Measurements from ENCODE around the gene PLEKHG3.

PLEKHG3 gene

DNA sequence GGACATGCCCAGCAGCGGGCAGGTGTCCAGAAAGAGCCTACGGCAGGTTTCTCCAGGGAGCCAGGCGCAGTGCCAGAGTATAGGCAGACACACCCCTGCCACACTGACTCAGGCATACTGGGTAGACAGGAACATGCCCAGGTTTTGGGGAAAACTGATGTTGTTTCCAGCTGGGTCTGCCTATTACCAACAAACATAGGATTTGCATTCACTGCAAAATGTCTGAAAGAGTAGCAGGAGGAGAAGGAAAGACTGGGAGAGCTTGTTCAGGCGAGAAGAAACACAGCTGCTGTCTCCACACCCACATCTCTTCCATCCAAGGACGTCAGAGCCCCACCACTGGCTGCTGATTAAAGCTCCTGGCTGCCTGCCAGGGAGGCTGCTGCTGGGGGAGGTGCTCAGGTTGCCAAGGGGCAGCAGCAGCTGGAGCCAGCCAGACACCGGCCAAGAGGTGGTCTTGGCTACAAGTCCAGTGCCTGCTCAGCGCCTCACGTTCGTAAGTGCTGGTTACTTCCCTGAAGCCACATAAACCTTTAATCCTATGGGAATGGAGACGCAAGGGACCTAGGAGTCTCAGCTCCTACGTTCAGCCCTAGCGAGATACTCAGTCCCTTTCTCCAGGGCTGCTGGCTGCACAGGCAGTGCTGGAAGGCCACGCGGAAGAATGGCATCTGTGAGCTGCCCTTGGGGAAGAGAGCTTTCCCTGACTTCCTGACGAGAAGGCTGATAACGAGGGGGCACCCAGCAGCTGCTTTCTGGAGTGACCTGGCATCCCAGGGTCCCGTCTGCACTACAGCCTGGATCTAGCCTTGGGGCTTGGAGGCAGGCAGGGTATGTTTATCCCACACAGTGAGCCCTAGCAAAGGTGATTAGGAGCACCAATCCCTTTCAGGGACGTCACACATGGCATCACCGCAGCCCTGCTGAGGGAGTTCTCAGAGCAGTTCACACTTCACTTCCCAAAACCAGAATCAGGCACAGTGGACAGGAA lies 58.1 kb downstream of the PLEKHG3 start:
- peak in 1 of 3 donors; percentile 16 for DNase-seq (ENCODE audit: low read depth in 2 of 3, low spot score in 1 of 3)

DNA sequence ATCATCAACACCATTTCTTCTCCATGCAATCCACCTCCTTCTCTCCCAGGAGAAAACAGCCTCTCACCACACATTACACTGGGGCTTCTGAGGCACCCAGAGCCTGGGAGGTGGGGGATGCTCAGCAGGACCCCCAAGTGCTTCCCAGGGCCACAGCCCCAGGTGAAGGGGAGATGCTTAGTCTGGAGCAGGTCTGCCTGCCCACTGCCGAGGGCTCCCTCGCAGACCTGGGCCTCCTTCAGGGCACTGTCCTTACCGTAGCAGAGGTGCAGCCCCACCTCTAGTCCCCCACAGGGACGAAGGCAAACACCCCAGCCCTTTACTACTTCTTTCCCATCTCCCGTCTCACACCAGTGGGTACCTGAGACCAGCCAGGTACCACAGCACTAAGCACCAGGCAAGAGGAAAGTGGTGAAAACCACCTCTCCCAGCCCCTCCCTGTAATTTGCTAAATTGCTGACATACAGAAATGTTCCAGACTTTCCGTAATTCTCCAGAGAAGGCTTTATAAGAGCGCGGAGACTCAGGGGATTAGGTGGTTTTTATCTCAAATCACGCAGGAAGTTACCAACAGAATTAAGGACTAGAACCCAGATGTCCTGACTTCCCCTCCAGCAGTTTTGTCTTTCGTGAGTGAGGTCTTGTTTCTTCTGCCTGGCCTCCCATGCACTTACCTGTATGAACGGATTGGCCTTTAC lies 59.0 kb downstream of the PLEKHG3 start:
- DNase-seq (ENCODE audit: low read depth in 2 of 3, low spot score in 1 of 3), result no peak

DNA sequence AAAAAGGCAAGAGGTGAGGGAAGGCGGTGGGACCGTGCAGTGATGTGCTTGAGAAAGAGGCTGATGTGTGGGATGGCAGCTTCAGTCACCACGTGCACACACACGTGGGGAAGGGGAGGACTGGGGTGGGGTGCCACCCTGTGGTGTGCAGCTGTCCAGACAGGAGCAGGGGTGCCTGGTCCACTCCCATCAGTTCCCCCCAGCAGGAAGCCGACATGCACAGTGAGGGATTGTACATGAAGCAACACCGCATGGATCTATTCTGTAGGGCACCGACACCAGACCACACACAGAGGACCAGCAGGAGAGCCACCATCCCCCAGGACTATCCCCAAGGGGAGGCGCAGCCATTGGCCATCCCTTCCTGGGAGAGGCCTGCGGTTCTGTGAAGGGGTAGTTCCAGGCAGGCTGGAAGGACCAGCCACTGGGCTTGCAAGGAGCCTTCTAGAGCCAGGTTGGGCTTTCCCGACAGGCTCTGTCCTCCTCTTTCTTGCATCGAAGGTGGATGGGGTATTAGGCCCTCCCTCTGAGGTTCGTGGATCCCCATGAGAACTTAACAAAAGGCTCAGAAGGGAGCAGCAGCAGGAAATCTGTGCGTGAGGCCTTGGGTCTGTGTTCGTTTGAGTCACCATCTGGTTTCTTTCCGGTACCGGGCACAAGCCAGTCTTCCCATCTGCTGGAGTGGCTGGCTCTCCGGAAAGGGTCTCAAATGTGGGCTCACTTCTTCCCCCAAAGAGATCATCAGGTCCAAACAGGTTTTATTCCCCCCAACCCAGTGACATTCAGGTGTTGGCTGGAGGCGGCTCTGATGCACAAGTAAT lies 59.8 kb downstream of the PLEKHG3 start:
- no peak for DNase-seq (ENCODE audit: low read depth in 2 of 3, low spot score in 1 of 3)

DNA sequence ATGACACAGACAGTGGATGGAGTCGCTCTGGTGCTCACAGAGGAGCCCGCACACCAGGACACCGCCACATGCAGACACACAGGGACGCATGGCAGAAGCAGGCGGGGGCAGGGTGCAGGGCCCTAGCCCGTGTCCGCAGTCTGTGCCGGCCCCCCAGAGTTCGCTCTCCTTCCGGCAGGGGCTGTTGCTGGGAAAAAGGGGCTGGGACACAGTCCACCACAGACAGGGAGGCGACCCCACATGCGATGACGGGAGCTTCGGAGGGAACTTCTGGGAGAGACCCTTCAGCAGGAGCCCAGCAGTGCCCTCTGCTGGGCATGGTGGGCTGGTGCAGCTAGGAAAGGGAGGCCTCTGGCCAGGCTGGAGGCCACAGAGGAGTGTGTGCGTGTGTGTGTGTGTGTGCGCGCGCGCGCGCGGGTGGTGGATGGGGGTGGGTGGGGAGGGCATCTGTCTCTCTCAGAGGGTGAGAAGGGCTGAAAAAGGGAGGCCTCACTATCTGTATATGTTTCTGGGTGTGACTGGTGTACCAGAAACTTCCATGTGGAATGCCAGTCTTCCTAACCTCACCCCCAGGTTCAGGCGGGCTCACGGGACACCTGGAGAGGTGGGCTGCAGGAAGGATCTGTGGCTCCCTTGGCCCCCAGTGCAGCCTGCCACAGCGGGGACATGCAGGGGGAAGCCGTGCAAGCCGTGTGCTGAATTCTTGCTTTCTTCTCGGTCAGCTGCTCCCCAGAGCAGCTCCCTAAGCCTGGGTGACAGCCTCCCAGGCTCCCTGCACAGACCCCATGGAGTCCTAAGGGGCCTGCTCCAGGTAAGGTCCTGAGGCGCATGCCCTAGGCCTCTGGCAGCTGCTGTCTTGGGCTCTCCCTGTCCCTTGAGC lies 60.7 kb downstream of the PLEKHG3 start:
- DNase-seq (ENCODE audit: low read depth in 2 of 3, low spot score in 1 of 3), result peak; percentile 44 to 72 (median 51)

DNA sequence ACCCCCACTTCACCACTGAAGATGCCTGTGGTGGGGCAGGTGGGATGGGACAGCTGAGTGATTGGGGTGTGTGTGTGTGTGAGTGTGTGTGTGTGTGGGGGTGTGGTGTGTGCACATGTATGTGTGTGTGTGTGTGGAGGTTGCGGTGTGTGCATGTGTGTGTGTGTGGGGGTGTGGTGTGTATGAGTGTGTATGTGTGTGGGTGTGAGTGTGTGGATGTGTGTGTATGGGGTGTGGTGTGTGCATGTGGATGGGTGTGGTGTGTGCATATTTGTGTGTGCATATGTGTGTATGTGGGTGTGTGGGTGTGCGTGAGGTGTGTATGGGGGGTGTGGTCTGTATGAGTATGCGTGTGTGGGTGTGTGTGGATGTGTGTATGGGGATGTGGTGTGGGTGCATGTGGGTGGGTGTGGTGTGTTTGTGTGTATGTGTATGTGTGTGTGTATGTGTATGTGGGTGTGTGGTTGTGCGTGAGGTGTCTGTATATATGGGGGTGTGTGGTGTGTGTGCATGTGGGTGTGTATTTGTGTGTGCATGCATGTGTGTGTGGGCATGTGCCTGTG lies 61.6 kb downstream of the PLEKHG3 start:
- no peak for DNase-seq (ENCODE audit: low read depth in 2 of 3, low spot score in 1 of 3)

DNA sequence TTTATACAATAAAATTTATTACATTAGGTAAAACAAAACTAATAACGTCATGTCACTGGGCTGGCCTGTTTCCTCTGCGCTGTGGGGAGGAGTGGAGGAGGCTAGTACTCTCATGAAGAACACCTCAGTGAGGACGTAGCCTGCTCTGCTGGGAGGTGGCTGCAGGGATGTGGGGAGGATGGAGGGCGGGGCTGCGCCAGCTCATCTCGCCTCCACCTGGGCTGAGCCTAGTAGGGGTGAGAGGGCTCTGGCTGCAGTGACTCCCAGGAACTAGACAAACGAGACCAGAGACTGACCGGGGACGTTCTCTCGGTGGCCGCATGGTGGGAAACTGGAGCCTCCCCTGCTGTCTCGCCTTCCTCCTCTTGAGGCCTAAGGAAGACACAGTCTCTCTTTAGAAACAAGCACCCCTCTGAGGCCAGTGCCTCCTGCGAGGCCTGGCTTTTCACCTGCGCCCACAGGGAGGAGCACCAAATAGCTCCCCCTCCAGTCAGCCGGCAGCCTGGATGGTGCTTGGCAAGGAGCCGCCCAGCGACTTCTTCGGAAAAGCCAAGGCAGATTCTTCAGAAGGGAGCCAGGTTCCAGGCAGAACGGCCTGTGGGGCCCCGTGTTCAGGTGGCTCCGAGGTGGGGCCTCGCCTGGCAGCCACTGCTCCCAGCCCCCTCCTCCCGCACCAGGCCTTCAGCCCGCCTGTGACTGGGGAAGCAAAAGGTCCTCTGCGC lies 62.4 kb downstream of the PLEKHG3 start:
- DNase-seq (ENCODE audit: low read depth in 2 of 3, low spot score in 1 of 3), result no peak

DNA sequence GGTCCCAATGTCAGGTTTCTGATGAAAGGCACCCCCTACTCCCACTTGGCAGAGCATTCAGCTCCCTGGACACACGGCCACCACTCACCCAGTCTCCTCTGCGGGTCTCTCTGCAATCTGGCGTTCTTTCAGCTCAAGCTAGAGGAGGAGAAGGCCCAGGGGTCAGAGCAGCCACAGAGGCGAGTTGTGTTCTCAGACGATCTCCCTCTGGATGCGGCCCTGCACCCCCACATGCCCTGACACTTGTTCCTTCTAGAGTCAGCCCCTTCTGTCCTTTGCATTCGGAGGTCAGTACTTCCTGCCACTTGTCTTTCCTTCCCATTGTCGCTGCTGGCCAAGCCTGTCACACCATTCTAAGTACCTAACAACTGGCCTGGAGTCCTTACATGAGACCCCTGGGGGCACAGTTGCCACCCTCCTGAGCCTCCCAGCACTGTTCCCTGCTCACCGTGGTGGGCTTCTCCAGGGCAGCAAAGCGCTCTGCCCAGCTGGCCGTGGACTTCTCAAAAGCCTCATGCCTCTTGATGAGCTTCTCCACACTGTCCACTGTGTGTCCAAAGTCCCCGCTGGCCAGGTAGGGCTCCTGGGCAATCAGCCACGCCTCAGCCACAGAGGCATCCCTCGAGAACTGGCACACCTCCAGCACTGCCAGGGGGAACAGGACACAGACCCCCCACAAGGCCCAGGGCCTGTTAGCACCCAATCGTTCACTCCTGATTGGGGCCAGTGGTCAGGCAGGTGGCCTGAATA lies 63.2 kb downstream of the PLEKHG3 start:
- no peak for DNase-seq (ENCODE audit: low read depth in 2 of 3, low spot score in 1 of 3)

DNA sequence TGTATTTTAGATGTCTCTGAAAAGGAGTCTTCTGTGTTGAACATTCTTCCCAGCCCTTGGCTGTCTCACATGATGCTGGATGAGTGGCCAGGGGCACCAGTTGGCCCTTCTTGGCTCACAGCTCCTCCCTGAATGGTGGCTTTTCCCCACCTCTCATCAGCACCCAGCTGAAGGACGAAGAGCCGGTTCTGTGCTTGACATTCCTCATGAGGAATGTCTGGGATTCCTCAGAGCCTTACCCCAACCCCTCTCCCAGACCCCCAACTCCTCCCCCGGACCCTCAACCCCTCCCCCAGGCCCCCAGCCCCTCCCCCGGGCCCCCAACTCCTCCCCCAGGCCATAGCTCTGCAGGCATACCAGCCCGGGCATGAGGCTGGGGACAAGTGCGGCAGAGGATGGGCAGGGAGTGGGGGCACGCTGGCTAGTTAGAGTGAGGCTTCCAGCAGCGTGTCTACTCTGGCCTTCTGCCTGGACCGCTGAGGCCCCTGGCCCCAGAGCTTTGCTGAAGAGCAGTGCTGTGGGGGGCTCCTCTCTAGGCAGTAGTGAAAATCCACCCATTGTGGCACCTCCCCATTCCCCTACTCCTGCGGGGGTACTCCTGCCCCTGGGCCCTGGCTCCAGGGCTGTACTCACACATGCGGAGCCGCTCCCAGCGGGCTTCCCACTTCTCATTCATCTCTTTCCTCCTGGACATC lies 64.3 kb downstream of the PLEKHG3 start:
- no peak for DNase-seq (ENCODE audit: low read depth in 2 of 3, low spot score in 1 of 3)

DNA sequence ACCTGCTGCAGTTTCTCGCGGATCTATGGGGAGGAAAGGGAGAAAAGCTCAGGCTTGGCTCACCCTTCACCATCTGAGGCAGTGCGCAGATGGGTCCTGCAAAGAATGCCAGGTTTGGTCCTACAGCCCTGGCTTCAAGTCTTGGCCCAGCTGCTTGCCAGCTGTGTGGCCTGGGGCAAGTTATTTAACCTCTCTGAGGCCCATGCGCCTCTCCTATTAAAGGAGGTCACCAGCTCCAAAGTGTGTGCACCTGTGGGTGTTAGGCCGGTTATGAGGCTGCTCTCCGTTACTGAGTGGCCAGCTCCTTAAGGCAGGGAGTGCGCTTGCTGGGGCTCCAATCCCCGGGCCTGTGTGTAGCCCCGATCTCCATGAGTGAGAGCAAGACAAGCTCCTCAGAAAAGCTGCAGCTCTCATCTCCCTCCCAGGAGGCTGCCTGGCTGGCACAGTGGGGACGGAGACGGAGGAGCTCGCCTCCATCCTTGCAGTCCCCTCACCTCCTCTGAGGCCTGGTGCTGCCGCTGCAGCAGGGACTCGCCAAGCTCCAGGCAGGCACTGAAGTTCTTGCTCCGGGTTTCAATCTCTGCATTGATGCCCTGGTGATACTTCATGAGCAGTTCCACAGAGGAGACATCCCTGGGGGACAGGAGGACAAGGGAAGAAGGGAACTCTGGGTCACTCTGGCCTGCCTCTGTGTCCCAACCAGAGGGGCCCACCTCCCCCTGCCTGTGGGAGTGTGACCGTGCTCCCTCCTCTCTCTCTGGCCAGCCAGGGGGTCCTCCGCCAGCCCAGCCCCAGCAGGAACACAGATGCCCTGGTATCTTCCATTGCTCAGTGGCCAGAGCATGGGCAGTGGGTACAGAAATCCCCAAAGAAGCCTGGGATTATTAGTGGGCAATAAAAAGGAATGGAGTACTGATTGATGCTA lies 65.1 kb downstream of the PLEKHG3 start:
- no peak for DNase-seq (ENCODE audit: low read depth in 2 of 3, low spot score in 1 of 3)

DNA sequence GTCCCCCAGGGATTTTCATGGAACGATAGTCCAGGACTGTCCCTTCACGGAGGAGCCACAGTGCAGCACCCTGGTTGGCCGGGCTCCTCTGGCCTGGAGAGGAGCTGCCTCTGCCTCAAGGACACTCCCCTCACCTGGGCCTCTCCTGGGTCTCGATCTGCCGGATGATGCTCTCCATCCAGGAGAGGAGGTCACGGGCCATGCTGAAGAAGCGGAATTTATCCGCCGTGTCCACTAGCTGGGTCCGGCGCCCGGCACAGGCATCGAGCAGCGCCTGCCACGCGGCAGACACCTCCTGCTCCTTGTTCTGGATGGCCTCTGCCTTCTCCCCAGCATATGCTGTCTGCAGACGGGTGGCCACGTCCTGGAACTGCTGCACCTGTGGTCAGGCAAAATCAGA lies 66.5 kb downstream of the PLEKHG3 start:
- DNase-seq (ENCODE audit: low read depth in 2 of 3, low spot score in 1 of 3), result no peak

DNA sequence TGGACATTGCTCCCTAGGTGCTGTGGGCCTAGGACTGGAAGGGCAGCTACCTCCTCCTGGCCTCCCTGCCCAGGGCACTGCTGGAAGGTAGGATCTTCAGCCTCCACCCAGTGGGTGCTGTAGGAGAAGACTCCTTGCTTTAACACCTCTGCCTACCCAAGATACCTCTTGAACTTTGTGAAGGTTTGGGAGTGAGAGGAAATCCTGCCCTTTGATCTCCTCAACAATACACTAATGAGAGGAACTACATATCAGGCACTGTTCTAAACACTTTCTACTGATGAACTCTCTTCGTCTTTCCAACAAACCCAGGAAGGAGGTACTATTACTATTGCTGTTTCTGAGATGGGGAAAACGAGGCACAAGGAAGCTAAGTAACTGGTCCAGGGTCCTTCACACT lies 66.9 kb downstream of the PLEKHG3 start:
- DNase-seq (ENCODE audit: low read depth in 2 of 3, low spot score in 1 of 3), result no peak

DNA sequence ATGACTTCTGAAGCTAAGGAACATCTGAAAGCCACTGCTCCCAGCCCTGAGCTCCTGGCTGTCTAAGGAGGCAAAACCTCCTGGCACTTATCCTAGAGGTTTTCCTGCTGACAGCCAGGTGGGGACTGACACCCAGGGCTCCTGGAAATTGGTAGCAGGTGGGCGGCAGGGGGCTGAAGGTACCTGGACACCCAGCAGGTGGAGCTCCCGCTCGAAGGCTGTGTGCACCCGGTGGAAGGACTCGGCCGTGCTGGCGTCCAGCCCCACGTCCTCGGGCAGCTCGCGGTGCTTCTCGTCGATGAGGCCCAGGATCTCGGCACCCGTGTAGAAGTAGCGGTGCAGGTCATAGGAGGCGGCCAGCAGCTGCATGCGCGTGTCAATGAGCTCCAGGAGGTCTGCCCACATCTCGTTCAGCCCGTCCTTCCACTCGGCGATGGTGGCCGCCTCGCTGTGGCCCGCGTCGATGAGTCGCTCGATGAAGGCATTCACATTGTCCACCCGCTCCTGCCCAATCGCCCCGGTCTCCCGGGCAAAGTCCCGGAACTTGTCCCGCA lies 68.2 kb downstream of the PLEKHG3 start:
- no peak for DNase-seq (ENCODE audit: low read depth in 2 of 3, low spot score in 1 of 3)

DNA sequence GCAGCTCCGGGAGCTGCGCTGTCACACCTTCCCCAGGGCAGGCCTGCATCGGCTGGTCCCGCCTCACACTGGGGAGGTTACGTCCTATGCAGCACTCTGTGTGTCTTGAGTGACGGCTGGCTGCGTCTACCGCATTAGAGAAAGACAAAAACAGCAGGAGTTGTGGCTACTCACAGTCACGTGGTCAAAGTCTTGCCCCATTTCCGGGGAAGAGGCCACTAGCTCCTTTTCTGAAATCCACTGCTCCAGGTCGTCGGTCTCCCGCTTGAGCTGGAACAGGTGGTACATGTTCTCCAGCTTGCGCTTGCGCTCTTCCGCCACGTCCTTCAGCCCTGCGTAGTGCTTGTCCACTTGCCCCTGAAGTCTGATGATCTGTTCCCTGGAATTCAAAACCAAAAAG lies 68.8 kb downstream of the PLEKHG3 start:
- no peak for DNase-seq (ENCODE audit: low read depth in 2 of 3, low spot score in 1 of 3)

DNA sequence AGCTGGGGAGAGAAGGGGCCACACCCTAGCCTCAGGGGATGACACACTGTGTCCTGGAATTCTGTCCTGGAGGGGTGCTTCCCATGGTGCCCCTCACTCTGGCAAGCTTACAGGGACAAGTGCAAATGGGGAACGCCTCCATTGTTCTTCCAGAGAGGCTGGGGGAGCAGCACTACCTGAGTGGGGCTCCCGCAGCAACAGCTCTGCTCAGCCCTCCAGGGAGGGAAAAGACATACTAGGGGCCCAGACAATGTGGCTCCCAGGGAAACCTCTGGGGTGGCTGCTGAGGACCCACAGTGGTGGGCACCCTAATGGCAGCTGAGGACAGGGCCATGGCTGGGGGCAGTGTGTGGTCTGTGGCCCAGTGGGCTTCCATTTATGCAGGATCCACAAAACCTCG lies 69.4 kb downstream of the PLEKHG3 start:
- DNase-seq (ENCODE audit: low read depth in 2 of 3, low spot score in 1 of 3), result no peak

DNA sequence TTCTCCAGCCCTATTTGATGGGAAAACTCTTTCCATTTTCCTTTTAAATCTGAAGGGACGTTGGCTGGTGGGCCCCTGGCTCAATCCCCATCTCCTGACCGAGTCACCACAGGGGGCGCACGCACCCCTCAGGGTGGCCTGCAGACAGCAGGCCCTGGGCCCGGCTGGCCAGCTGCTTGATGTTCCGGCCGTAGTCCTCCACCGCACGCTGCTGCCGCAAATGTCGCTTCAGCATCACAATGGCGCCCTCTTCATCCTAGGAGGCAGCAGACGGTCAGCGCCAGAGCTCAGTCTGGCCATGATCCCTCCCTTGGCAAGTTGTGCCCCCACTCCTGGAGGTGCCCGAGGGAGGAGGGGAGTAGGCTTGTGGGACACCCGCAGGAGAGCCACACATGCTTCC lies 70.0 kb downstream of the PLEKHG3 start:
- DNase-seq (ENCODE audit: low read depth in 2 of 3, low spot score in 1 of 3), result no peak

DNA sequence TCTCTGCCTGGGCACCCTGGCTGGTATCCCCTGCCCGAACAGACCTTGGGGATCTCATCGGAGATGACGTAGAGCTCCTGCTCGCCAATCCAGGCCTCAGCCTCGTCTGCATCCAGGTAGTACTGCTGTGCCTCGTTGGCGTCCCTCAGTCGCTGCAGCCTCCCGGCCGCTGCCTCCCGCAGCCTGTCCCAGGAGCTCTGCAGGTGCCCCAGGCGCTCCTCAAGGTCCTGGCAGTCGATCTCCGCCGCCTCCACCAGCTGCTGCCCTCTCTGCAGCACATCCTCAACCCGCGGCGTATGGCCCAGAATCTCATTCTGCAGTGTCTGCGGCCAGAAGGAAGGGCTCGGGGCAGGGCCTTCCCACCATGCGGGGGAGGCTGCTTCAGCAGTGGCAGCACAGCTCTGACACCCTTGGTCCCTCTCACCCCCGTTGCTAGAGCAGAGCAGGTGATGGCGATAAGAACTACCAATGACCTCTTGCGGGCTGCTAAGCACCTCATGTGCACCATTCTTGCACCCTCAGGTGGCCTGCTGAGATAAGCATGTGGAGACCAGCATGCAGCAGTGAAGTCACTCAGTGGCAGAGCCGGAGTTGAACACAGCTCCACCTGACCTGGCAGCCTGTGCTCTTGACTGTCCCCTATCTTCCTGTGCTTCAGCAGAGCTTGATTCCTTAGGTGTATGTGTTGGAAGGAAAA lies 71.0 kb downstream of the PLEKHG3 start:
- no peak for DNase-seq (ENCODE audit: low read depth in 2 of 3, low spot score in 1 of 3)
